ENCODE measurements around the gene YTHDC1.

DNA sequence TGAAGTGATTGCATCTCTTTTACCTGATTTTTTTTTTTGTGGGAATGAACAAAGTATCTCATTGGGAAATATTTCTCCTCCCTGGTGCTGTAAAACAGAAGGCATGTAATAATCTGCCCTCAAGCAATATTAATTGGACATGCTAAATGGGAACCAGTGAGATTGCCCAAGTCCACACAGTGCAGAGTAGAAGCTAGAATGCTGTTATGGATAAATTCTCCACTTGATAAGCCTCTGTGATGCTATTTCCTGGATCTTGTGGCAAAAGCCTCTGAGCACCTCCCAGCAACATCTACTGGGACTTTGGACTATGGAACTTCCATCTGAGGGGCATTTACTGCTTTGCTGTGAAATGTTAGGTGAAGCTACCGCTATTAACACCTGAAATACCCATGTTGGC lies 46.9 kb upstream of the YTHDC1 start:
- TF ChIP-seq, protein P1, sequence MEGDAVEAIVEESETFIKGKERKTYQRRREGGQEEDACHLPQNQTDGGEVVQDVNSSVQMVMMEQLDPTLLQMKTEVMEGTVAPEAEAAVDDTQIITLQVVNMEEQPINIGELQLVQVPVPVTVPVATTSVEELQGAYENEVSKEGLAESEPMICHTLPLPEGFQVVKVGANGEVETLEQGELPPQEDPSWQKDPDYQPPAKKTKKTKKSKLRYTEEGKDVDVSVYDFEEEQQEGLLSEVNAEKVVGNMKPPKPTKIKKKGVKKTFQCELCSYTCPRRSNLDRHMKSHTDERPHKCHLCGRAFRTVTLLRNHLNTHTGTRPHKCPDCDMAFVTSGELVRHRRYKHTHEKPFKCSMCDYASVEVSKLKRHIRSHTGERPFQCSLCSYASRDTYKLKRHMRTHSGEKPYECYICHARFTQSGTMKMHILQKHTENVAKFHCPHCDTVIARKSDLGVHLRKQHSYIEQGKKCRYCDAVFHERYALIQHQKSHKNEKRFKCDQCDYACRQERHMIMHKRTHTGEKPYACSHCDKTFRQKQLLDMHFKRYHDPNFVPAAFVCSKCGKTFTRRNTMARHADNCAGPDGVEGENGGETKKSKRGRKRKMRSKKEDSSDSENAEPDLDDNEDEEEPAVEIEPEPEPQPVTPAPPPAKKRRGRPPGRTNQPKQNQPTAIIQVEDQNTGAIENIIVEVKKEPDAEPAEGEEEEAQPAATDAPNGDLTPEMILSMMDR (IDR thresholded peaks at IDR 0.05), result no peak
- TF ChIP-seq POLR2AphosphoS5 (IDR thresholded peaks at IDR 0.05), result no peak
